Measurements from ENCODE around the gene IFT80. TPM values are rescaled to one million over a fixed set of nuclear protein-coding genes. Genes with fewer than 3 reads are reported as not detected.

IFT80 gene
- 10 to 100 TPM; 13.3 to 21.8 TPM for total RNA-seq

DNA sequence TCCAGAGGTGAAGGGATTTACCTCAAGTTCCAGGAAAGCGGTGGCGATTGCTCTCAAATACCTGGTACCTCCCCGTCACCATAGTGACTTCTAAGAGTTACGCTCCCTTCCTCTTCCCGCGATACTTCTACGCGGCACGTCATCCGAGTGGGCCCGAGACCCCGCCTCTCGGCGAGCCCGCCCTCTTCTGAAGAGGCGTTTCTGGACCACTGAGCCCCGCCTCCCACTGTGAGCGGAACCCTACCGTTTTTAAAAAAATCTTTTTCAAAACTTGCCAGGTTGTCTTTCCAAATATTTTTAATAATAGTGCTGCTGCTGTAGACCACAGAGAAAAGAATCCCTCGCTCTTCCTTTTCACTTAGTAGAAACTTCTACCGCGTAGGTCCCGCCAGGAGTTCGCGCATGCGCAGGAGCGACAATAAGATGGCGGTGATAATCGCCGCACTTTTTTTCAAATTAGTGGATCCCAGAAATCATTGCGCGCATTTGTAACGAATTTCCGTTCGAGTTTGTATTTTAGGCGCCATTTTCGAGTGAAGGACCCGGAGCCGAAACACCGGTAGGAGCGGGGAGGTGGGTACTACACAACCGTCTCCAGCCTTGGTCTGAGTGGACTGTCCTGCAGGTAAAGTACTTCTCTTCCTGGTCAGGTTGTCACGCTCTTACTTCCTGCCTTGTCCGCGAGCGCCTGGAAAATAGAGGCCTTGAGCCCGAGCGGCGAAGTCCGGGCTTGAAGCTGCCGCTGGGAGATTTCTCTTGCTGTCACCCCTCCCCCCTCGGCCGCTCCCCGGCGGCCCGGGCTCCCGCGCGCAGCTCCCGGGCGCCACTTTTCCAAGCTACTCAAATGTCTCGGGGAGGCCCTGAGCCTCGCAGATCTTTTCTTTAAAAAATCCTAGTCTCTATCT, at the start of gene IFT80, which contains the start of gene SMC4:
Gene IFT80, minus strand, starts transcription at position 101 of the 905 bp plus-strand sequence. CDS start 14,625 bp downstream, outside the sequence.
Gene SMC4, plus strand, starts transcription at position 526 of the 905 bp plus-strand sequence. CDS start 1,177 bp downstream, outside the sequence.
- Mint-ChIP-seq H3K9me3 (no peaks in the 10 kb centered on the region), H3K27ac (peak within 1 kb of the TSS; percentile 100), H3K36me3 (peaks cover 44 to 47% of the 10 kb centered on the region in 2 donors)
- ATAC-seq: peak; percentile 97 to 98
- DNase-seq (ENCODE audit: low spot score in 2 of 2): peak; percentile 91 to 95

DNA sequence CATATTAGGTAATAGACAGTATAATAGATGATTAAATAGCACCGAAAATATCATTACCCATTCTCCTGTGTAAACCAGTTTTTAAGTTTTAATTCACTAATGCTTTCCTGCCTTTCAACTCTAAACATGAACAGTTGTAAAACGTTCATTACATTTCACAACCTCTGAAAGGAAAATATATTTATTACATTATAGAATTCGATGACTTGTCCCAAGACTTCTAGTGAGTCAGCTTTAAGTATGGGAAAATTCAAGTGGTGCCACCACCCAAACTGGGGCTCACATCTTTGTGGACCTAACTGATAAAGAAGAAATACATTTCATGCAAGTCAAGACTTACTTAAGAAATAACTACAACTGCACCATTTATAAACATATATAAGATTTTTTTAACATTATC, 48.5 kb upstream of the IFT80 start:
- ATAC-seq (no peak), DNase-seq (ENCODE audit: low spot score in 2 of 2) (no peak)
- H3K36me3 Mint-ChIP-seq: peaks cover 26 to 66% of the 10 kb centered on the region in 2 donors
- H3K27ac Mint-ChIP-seq: no peak overlapping the region
- H3K9me3 Mint-ChIP-seq: peaks cover 0 to 4% of the 10 kb centered on the region in 2 donors

DNA sequence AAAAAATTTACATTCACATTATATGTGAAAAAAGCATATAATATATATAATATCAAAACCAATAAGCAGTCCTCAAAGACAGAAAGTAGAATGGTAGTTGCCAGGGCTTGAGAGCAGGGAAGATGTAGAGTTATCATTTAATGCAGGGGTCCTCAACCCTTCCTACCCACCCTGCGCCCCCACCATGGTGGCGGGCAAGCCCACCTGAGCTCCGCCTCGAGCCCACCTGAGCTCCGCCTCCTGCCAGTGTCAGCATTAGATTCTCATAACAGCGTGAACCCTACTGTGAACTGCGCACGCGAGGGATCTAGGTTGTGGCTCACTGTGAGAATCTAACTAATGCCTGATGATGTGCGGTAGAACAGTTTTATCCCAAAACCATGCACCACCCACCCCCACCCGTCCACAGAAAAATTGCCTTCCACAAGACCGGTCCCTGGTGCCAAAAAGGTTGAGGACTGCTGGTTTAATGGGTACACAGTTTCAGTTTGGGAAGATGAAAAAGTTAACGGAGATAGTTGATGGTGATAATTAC, 47.6 kb upstream of the IFT80 start:
- DNase-seq (ENCODE audit: low spot score in 2 of 2): no peak
- peaks cover 32 to 66% of the 10 kb centered on the region in 2 donors for H3K36me3 Mint-ChIP-seq

DNA sequence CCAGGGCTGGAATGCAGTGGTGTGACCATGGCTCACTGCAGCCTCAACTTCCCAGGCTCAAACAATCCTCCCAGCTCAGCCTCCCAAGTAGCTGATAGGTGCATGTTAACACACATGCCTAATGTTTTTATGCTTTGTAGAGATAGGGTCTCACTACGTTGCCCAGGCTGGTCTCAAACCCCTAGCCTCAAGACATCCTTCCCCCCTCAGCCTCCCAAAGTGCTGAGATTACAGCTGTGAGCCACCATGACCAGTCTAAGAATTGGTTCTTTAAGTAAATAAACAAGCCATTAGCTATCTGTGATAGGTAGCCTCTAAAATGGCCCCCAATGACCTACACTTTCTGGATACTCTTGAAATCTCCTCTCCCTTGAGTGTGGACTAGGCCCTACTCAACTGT, 46.8 kb upstream of the IFT80 start:
- Mint-ChIP-seq H3K9me3 (peaks cover 0 to 4% of the 10 kb centered on the region in 2 donors), H3K27ac (no peak overlapping the region), H3K36me3 (peaks cover 32 to 70% of the 10 kb centered on the region in 2 donors)
- ATAC-seq: no peak
- DNase-seq (ENCODE audit: low spot score in 2 of 2): no peak

More for the DNA sequence above, 47.6 kb upstream of the IFT80 start:
- Mint-ChIP-seq H3K27ac (no peak overlapping the region), H3K9me3 (peaks cover 0 to 4% of the 10 kb centered on the region in 2 donors)
- ATAC-seq: no peak

DNA sequence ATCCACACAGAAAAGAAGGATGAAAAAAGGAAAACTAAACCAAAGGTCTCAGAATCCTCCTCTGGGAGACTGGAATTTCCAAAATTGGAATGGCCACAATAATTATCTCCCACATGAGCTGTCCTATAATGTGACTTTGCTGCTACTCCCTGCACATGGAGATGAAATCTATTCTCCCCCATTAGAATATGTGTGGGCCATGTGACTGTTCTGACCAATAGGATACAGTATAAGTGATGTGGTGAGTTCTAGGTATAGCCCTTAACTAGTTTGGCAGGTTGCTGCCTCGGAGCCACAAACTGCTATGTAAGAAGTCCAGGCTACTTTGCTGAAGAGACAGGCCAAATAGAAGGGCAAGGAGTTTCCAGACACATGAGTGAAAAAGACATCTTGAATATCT, 45.4 kb upstream of the IFT80 start:
- H3K27ac Mint-ChIP-seq: no peak overlapping the region
- no peaks in the 10 kb centered on the region for H3K9me3 Mint-ChIP-seq
- DNase-seq (ENCODE audit: low spot score in 2 of 2): no peak
- ATAC-seq: no peak
- H3K36me3 Mint-ChIP-seq: peaks cover 25 to 70% of the 10 kb centered on the region in 2 donors

DNA sequence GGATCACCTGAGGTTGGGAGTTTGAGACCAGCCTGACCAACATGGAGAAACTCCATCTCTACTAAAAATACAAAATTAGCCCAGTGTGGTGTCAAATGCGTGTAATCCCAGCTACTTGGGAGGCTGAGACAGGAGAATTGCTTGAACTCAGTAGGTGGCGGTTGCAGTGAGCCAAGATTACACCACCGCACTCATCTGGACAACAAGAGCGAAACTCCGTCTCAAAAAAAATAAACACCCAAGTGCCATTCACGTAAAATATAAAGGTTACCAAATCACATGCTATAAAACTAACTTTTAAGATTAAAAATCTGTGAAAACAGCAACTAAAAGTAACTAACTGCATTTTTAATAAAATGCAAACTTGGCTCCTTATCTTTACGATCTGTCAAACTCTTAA, 41.7 kb upstream of the IFT80 start:
- ATAC-seq (no peak), DNase-seq (ENCODE audit: low spot score in 2 of 2) (no peak)
- Mint-ChIP-seq H3K36me3 (peaks cover 25 to 60% of the 10 kb centered on the region in 2 donors), H3K9me3 (no peaks in the 10 kb centered on the region), H3K27ac (no peak overlapping the region)

DNA sequence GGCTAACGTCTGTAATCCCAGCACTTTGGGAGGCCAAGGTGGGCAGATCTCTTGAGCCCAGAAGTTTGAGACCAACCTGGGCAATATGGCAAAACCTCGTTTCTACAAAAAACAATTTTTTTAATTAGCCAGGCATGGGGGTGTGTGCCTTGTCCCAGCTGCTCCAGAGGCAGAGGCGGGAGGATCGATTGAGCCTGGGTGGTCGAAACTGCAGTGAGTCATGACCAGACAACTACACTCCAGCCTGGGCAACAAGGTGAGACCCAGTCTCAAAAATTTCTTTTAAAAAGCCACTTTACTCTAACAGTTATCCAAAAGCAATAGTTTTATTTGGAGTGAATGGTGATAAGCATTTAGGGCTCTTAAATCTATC, 38.0 kb upstream of the IFT80 start:
- H3K27ac Mint-ChIP-seq: no peak overlapping the region
- H3K36me3 Mint-ChIP-seq: peaks cover 17 to 57% of the 10 kb centered on the region in 2 donors
- DNase-seq (ENCODE audit: low spot score in 2 of 2): no peak
- no peaks in the 10 kb centered on the region for H3K9me3 Mint-ChIP-seq
- ATAC-seq: peak; percentile 37 to 45

DNA sequence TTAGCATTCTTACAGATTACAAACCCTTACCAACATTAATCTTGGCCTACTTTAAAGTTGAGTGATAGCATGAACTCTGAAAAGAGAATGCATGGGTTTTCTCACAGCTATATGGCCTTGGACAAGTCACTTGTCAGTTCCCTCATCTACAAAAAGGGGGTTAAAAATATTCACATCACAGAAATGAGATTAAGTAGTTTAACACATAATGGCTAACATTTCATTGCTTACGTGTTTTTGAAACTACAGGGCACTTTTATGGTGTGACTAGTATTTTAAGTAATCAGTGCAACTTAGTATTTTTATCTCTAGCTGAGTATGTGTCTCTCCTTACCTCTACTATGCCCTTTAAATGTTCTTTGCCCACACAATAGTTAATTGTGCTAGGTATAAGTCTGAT, 36.7 kb upstream of the IFT80 start:
- peaks cover 17 to 65% of the 10 kb centered on the region in 2 donors for H3K36me3 Mint-ChIP-seq
- H3K27ac Mint-ChIP-seq: no peak overlapping the region
- ATAC-seq (no peak), DNase-seq (ENCODE audit: low spot score in 2 of 2) (no peak)
- no peaks in the 10 kb centered on the region for H3K9me3 Mint-ChIP-seq

DNA sequence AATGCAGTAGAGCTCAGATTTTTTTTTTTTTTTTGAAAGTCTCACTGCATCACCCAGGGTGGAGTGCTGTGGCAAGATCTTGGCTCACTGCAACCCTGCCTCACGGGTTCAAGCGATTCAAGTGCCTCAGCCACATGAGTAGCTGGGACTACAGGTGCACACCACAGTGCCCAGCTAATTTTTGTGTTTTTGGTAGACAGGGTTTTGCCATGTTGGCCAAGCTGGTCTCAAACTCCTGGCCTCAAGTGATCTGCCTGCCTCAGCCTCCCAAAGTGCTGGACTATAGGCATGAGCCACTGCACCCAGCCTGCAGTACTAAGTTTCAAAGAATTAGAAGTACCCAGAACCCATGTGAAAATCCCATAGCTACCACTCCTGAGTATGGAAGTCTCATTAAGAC, 36.1 kb upstream of the IFT80 start:
- DNase-seq (ENCODE audit: low spot score in 2 of 2) (no peak), ATAC-seq (no peak)
- H3K36me3 Mint-ChIP-seq: peaks cover 17 to 59% of the 10 kb centered on the region in 2 donors
- H3K27ac Mint-ChIP-seq: peak overlapping the region in 1 of 2 donors; percentile 72
- no peaks in the 10 kb centered on the region for H3K9me3 Mint-ChIP-seq

DNA sequence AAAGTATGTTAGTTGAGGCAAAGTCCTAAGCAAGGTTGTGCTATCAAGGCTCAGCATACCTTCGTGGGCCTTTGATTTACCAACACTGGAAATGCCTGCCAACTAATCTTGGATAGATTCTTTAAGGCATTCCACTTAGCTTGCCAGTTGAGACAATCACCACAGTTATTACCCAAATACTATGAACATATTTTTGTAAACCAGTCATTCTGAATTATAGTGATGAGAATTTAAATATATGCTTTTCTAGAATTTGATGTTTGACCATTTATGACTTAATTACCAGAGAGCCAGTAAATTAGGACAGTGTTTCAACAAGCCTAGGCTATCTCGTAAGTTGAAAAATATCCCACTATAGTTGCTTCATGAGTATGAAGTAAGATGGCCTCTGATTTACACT, 35.0 kb upstream of the IFT80 start:
- DNase-seq (ENCODE audit: low spot score in 2 of 2): no peak
- no peak overlapping the region for H3K27ac Mint-ChIP-seq
- no peaks in the 10 kb centered on the region for H3K9me3 Mint-ChIP-seq
- H3K36me3 Mint-ChIP-seq: peaks cover 12 to 51% of the 10 kb centered on the region in 2 donors
- ATAC-seq: no peak

DNA sequence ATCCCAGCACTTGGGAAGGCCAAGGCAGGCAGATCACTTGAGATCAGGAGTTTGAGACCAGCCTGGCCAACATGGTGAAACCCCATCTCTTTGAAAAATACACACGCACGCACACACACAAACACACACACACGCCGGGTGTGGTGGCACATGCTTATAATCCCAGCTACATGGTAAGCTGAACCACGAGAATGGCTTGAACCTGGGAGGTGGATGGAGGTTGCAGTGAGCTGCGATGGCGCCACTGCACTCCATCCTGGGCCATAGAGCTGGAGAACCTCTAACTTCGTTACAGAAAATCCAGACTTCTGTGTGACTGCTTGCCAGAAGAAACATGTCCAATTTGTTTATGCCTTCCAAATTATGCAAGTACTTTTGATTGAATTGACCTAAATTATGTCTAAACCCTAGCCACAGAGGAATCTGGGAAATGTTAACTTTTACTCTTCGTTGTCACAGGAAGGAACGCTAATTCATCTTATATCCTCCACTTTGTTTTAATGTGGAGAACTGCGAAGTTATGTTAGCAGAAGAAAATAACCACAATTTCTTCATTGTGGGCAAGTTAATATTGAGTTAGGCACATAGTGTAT, 28.9 kb upstream of the IFT80 start:
- H3K9me3 Mint-ChIP-seq: no peaks in the 10 kb centered on the region
- ATAC-seq: no peak
- peak overlapping the region in 1 of 2 donors; percentile 68 for H3K27ac Mint-ChIP-seq
- DNase-seq (ENCODE audit: low spot score in 2 of 2): no peak
- peaks cover 16 to 55% of the 10 kb centered on the region in 2 donors for H3K36me3 Mint-ChIP-seq

DNA sequence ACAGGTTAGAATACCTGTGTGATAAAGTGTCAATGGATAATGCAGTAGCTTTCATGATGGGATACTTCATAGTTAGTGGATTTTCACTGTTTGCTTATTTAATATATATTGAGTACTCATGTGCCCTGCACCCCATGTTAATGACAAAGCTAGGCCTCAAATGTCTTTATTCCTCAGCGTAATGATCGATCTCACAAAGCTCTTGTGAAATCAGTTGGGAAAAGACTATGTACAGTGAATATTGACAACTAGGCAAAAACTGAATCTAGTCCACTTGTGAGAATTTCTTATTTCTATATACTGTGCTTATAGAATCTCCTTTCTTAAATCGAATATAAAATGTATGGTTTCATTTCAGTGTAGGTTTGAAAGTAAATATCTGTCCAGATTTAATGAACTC, 18.3 kb upstream of the IFT80 start:
- no peak for ATAC-seq
- DNase-seq (ENCODE audit: low spot score in 2 of 2): no peak
- no peak overlapping the region for H3K27ac Mint-ChIP-seq
- H3K36me3 Mint-ChIP-seq: peaks cover 20 to 29% of the 10 kb centered on the region in 2 donors
- H3K9me3 Mint-ChIP-seq: no peaks in the 10 kb centered on the region

DNA sequence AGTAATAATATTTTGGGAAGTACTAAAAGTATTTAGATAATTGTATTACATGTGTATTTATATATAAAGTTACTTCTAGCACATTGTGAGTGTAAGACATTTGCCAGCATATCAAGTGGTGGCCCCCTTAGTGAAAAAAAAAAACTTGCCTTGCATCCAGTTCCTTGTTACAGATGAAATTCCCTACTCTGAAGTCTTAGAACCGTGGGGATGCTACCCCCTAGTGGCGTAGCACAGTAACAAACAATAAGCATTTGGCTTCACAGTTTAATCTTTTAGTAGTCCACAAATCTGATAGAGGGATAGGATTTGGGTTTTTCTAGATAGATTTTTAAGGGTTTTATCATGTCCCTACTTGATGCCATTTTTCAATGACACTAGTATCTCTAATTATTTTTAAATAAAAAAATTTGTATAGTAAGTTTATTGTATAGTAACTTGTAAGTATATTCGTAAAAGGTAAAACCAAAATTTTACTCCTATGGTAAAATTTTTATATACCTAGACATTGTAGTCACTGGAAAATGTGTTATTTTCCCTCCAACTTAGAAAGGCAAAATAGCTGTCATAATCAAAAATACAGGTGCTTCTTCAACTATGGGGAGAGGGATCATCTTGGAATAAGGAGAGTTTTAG, 14.7 kb upstream of the IFT80 start:
- Mint-ChIP-seq H3K9me3 (no peaks in the 10 kb centered on the region), H3K36me3 (peaks cover 13 to 29% of the 10 kb centered on the region in 2 donors), H3K27ac (no peak overlapping the region)
- ATAC-seq: peak; percentile 58 to 71
- DNase-seq (ENCODE audit: low spot score in 2 of 2): peak in 1 of 2 donors; percentile 48

DNA sequence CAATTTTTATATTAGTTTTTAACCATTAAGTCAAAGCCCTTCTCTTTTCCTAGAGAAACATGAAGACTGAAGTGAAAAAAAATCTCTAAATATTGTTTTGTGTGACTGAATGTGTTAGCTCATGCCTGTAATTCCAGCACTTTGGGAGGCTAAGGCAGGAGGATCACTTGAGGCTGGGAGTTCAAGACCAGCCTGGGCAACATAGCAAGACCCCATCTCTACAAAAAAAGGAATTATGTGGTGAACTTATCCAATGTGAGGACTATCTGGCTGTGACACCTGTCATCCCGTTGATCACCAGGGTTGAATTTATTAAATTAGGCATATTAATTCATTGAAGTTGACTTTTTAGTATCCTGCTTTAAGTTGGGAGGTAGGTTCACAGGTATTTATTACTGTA, 13.5 kb upstream of the IFT80 start:
- ATAC-seq: no peak
- Mint-ChIP-seq H3K27ac (no peak overlapping the region), H3K36me3 (peaks cover 9 to 24% of the 10 kb centered on the region in 2 donors), H3K9me3 (no peaks in the 10 kb centered on the region)
- DNase-seq (ENCODE audit: low spot score in 2 of 2): no peak

DNA sequence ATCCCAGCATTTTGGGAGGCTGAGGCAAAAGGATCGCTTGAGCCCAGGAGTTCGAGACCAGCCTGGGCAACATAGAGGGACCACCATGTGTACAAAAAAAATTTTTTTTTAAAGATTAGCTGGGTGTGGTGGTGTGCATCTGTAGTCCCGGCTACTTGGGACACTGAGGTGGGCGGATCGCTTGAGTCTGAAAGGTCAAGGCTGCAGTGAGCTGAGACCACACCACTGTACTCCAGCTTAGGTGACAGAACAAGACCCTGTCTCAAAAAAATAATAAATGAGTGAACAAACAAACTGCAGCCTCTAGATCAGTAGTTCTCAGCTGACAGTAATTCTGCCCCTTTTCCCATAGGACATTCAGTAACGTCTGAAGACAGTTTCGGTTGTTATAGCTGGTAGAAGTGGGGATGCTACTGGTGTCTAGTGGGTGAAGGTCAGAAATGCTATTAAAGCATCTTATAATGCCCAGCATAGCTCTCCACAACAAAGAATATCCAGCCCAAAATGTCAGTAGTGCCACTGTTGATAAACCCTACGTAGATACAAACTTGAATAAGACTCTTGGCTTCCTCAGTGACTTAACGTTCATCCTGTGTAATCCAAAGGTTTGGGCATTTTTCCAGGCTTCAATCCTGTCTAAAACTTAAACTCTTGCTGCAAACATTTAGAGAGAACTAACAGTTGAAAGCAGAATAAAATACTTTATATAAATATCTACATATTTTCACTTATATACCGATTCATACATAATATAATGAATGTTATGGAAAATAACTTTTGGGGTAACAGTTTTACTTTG, 11.0 kb upstream of the IFT80 start:
- Mint-ChIP-seq H3K27ac (no peak overlapping the region), H3K36me3 (peaks cover under 1 to 13% of the 10 kb centered on the region in 2 donors), H3K9me3 (no peaks in the 10 kb centered on the region)
- DNase-seq (ENCODE audit: low spot score in 2 of 2) (no peak), ATAC-seq (no peak)

Measured in activated naive CD4-positive, alpha-beta T cell treated with anti-CD3 and anti-CD28 coated beads, Interleukin-2, amount 50 U/mL, for 72 hours (primary cell).